ENCODE results near the gene ITFG2.

The ITFG2 gene

DNA sequence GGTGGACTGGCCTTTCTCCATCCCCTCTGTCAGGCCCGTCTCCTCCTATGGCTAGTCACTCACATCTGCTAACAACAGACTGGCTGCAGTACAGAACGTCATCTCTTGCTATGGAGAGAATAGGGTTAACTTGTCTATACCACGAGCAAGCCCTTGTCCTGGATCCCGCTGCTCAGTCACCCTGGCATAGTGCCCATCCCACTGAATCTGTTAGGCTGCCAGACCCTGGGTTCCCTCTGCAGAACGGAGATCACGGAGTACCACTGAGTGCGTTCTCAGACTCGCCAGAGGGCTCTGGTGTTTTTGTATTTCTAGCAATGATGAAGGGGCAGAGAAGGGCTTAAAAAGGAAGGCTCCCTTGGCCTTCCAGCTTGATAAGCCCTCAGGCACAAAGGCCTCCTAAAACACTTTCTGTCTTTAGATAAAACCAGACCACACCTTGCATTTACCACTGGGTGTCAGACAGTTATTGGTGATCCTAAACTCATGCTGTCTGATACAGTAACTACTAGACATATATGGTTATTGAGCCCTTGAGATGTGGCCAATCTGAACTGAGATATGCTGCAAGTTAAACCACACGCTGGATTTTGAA lies 28.7 kb downstream of the ITFG2 start:
- TF ChIP-seq, protein P1, sequence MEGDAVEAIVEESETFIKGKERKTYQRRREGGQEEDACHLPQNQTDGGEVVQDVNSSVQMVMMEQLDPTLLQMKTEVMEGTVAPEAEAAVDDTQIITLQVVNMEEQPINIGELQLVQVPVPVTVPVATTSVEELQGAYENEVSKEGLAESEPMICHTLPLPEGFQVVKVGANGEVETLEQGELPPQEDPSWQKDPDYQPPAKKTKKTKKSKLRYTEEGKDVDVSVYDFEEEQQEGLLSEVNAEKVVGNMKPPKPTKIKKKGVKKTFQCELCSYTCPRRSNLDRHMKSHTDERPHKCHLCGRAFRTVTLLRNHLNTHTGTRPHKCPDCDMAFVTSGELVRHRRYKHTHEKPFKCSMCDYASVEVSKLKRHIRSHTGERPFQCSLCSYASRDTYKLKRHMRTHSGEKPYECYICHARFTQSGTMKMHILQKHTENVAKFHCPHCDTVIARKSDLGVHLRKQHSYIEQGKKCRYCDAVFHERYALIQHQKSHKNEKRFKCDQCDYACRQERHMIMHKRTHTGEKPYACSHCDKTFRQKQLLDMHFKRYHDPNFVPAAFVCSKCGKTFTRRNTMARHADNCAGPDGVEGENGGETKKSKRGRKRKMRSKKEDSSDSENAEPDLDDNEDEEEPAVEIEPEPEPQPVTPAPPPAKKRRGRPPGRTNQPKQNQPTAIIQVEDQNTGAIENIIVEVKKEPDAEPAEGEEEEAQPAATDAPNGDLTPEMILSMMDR (conservative IDR thresholded peaks at IDR 0.05; ENCODE audit: low read depth, low read length) = no peak
- no peak overlapping the region for H3K4me3 ChIP-seq (ENCODE audit: low read length)
- no peak for DNase-seq (ENCODE audit: low read depth)

DNA sequence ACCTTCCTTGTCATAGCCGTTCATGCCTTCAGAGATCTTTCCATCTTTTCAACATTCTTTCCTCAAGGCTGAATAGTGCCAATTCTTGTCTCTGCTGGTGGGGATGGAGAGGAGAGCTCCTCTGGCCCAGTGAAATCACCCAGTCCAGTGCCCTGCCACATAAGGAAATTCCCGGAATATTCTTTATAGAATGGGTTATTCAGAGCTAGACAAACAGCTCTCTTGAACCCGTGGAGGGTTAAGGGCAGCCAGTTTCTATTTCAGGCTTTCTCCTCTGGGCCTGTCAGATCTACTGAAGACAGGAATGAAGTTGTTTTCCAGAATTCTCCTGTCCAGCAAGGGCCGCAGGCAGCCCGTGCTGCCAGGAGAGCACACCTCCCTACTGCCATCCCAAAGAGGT lies 30.5 kb downstream of the ITFG2 start:
- TF ChIP-seq, protein P1 (conservative IDR thresholded peaks at IDR 0.05; ENCODE audit: low read depth, low read length) = no peak
- H3K4me3 ChIP-seq (ENCODE audit: low read length) = no peak overlapping the region

DNA sequence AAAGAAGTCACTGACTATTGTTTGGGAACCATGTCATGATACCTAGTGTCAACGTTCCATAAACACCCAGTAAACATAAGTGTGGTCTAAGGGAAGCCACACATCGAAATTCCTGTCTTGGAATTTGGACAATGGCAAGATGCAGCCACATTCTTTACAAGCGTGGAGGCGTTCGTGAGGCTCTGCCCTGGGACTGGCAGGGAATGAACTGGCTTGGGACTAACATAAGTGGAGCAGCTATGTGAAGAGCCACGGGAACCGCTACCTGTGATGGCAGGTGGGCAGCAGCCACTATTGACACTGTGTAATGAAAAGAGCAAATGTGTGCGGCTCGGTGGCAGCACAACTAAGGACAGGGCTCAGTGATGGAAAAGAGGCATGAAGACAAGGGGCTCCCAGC lies 32.3 kb downstream of the ITFG2 start:
- TF ChIP-seq, protein P1 (conservative IDR thresholded peaks at IDR 0.05; ENCODE audit: low read depth, low read length) = no peak
- no peak for DNase-seq (ENCODE audit: low read depth)
- no peak overlapping the region for H3K4me3 ChIP-seq (ENCODE audit: low read length)

More for the DNA sequence above, 30.5 kb downstream of the ITFG2 start:
- DNase-seq (ENCODE audit: low read depth) = no peak

DNA sequence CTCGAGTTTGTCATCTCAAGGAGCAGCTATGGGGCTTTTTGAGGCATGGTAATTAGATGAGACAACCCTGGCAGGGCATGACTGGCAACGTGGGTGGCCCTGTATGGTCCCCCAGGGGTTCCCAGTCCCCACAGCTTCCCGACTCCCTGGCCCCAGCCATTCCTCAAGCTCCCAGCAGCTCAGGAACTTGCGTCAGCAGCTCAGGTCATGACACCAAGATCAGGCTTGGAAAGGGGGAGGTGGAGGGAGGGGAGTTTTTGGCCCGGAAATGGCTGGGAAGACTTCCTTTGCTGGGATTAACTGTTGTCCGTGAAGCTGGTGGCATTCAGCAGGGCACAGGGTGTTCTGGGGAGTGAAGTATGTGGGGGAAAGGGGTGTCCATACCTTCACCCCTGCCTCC lies 32.8 kb downstream of the ITFG2 start:
- TF ChIP-seq, protein P1 (conservative IDR thresholded peaks at IDR 0.05; ENCODE audit: low read depth, low read length) = no peak
- H3K4me3 ChIP-seq (ENCODE audit: low read length) = no peak overlapping the region
- DNase-seq (ENCODE audit: low read depth) = peak; percentile 39

DNA sequence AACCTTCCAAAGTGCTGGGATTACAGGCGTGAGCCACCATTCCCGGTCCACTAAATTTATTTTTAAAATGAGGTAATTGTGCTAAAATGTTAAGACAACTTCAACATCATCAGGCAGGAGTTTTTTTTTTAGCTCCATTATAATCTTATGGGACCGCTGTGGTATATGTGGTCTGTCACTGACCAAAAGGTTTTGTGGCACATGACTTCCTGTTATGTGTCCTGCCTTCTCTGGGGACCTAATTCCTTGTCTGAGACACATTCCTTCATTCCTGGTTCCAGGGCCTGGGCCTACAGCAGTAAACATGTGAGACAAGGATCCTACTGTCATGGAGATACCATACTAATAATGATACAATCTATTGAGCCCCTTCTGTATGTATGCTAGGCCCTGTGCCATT lies 39.5 kb downstream of the ITFG2 start:
- no peak for DNase-seq (ENCODE audit: low read depth)
- H3K4me3 ChIP-seq (ENCODE audit: low read length) = no peak overlapping the region
- TF ChIP-seq, protein P1 (conservative IDR thresholded peaks at IDR 0.05; ENCODE audit: low read depth, low read length) = no peak

DNA sequence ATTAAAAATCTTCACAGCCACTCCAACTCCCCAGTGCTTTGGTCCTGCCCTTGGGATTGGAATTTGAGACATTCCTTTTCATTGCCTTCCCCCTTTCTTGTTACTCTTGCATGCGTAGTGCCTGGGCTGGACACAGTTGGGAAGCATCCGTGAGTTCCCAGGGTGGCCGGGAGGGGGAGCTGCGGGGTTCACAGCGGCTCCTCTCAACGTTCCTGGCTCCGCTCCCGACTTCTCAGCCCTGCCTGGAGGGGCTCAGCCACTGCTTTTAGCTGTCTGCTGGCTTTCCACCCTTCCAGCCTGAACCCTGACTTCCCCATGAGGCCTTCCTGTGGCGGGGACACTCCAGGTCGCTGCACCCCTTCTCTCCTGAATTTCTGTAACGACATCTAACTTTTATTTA lies 41.2 kb downstream of the ITFG2 start:
- no peak overlapping the region for H3K4me3 ChIP-seq (ENCODE audit: low read length)
- TF ChIP-seq, protein P1 (conservative IDR thresholded peaks at IDR 0.05; ENCODE audit: low read depth, low read length) = peak; percentile 96
- DNase-seq (ENCODE audit: low read depth) = no peak

- H3K4me3 ChIP-seq (ENCODE audit: low read length) = no peak overlapping the region
- TF ChIP-seq, protein P1 (conservative IDR thresholded peaks at IDR 0.05; ENCODE audit: low read depth, low read length) = no peak
- DNase-seq (ENCODE audit: low read depth) = no peak
These were observed 42.4 kb downstream of the ITFG2 start for GRCh38 chr12:2854669-2855453.
